HG03378 (cell line): ENCODE data around the gene FICD.
"Not testable (repeated sequence)": the region's sequence is repeated elsewhere in the genome, so short reads cannot be mapped to it uniquely, and the experiment has no call there.

Experiments
- ATAC-seq: cut with Tn5 transposase; IDR thresholded peaks from one replicate; pipeline ENCODE4 v1.9.1; 2021; ENCODE audit warnings: mild to moderate bottlenecking, moderate library complexity; ENCODE audit not compliant: unreplicated experiment

FICD gene

GRCh38 chr12:108531929-108532848, 17.1 kb downstream of the FICD start:
- ATAC-seq = no peak

- no peak for ATAC-seq
Observed at GRCh38 chr12:108538146-108538545, 23.1 kb downstream of the FICD start.

- ATAC-seq = no peak
Observed at GRCh38 chr12:108538616-108539195, 23.6 kb downstream of the FICD start.

- no peak for ATAC-seq
Observed at GRCh38 chr12:108542320-108542719, 27.2 kb downstream of the FICD start.

GRCh38 chr12:108543652-108544051, 28.6 kb downstream of the FICD start:
- no peak for ATAC-seq

GRCh38 chr12:108547686-108548085, 32.6 kb downstream of the FICD start:
- no peak for ATAC-seq

- no peak for ATAC-seq
Observed at GRCh38 chr12:108548954-108549521, 34.0 kb downstream of the FICD start.

GRCh38 chr12:108551535-108551934, 36.5 kb downstream of the FICD start:
- ATAC-seq = no peak

- ATAC-seq = no peak
Observed at GRCh38 chr12:108553799-108554198, 38.7 kb downstream of the FICD start.

- not testable (repeated sequence) for ATAC-seq
Observed at GRCh38 chr12:108555383-108555782, 40.3 kb downstream of the FICD start.

- no peak for ATAC-seq
Observed at GRCh38 chr12:108559007-108559655, 44.1 kb downstream of the FICD start.

GRCh38 chr12:108559748-108560147, 44.7 kb downstream of the FICD start:
- no peak for ATAC-seq

- ATAC-seq = no peak
Observed at GRCh38 chr12:108560321-108560721, 45.2 kb downstream of the FICD start.

- ATAC-seq = peak; percentile 44
Observed at GRCh38 chr12:108560752-108561719, 46.0 kb downstream of the FICD start, which contains the start of gene SART3. TSS of gene SART3 (minus strand) at chr12:108561173. CDS start at chr12:108561154, 19 bp downstream.

- no peak for ATAC-seq
Observed at GRCh38 chr12:108561852-108562347, 46.8 kb downstream of the FICD start.

- peak; percentile 42 for ATAC-seq
Observed at GRCh38 chr12:108562348-108563135, 47.5 kb downstream of the FICD start, which contains the start of gene ISCU. TSS of gene ISCU (plus strand) at chr12:108562596. CDS start at chr12:108562623, 27 bp downstream.

GRCh38 chr12:108563136-108563803, 48.2 kb downstream of the FICD start:
- ATAC-seq = peak; percentile 33

- ATAC-seq = no peak
Observed at GRCh38 chr12:108563804-108564151, 48.7 kb downstream of the FICD start.

- ATAC-seq = no peak
Observed at GRCh38 chr12:108564724-108565123, 49.6 kb downstream of the FICD start.
